Endothelial cell (in vitro differentiated cells): Measurements from ENCODE around the gene CUL3. TPM values are rescaled to one million over a fixed set of nuclear protein-coding genes. Genes with fewer than 3 reads are reported as not detected.

ENCODE experiments used
- DNase-seq: peaks from one replicate; pipeline ENCODE4 v3.0.0; 2021; ENCODE audit warnings: low spot score
- H3K27ac Mint-ChIP-seq: one replicate; pipeline ENCODE4 v1.8.0; 2021; ENCODE audit warnings: mixed read lengths, inconsistent platforms; ENCODE audit not compliant: unreplicated experiment
- H3K27me3 Mint-ChIP-seq: one replicate; pipeline ENCODE4 v1.8.0; 2021; ENCODE audit warnings: mild to moderate bottlenecking, moderate library complexity, mixed read lengths, inconsistent platforms; ENCODE audit not compliant: unreplicated experiment
- H3K36me3 Mint-ChIP-seq: one replicate; pipeline ENCODE4 v1.8.0; 2021; ENCODE audit warnings: mild to moderate bottlenecking, low read depth, mixed read lengths, inconsistent platforms; ENCODE audit not compliant: unreplicated experiment
- H3K4me1 Mint-ChIP-seq: one replicate; pipeline ENCODE4 v1.8.0; 2021; ENCODE audit warnings: mild to moderate bottlenecking, mixed read lengths, inconsistent platforms; ENCODE audit not compliant: unreplicated experiment
- H3K4me3 Mint-ChIP-seq: one replicate; pipeline ENCODE4 v1.8.0; 2021; ENCODE audit warnings: mild to moderate bottlenecking, mixed read lengths, inconsistent platforms; ENCODE audit not compliant: unreplicated experiment
- H3K9me3 Mint-ChIP-seq: one replicate; pipeline ENCODE4 v1.8.0; 2021; ENCODE audit warnings: mixed read lengths, inconsistent platforms; ENCODE audit not compliant: unreplicated experiment
- CTCF ChIP-seq: fragments of 200-600 bp; sonication (generic); IDR thresholded peaks from one replicate; pipeline ENCODE4 v1.5.0; 2021; ENCODE audit warnings: antibody characterized with exemption; ENCODE audit not compliant: unreplicated experiment
- total RNA-seq: library from RNA; stranded (reverse); fragmentation: NEBNext Ultra II Directional; extraction: Animal tissue kit (Norgen Biotek cat#: 25700); gene quantifications from one replicate; pipeline ENCODE4 v1.2.1, GENCODE V29; 2021; ENCODE audit not compliant: unreplicated experiment

CUL3 gene
- total RNA-seq, 1 donor from 2014 or later = 138 TPM

GRCh38 chr2:224545884-224546644 lies 39.1 kb downstream of the CUL3 start:
- no peak for TF ChIP-seq CTCF
- H3K36me3 Mint-ChIP-seq = peaks cover 4% of the 10 kb centered on the region
- peaks cover 23% of the 10 kb centered on the region for H3K4me1 Mint-ChIP-seq
- no peaks in the 10 kb centered on the region for H3K9me3 Mint-ChIP-seq
- no peak overlapping the region for H3K4me3 Mint-ChIP-seq
- no peak for DNase-seq
- no peak overlapping the region for H3K27ac Mint-ChIP-seq
- peaks cover 2% of the 10 kb centered on the region for H3K27me3 Mint-ChIP-seq

GRCh38 chr2:224543939-224544338 lies 41.2 kb downstream of the CUL3 start:
- Mint-ChIP-seq H3K27me3 (peaks cover 2% of the 10 kb centered on the region), H3K4me1 (peaks cover 23% of the 10 kb centered on the region), H3K9me3 (no peaks in the 10 kb centered on the region), H3K4me3 (no peak overlapping the region), H3K27ac (no peak overlapping the region), H3K36me3 (peaks cover 11% of the 10 kb centered on the region)
- no peak for DNase-seq
- TF ChIP-seq CTCF = no peak

GRCh38 chr2:224538561-224539138 lies 46.5 kb downstream of the CUL3 start:
- no peak overlapping the region for H3K27ac Mint-ChIP-seq
- no peak for TF ChIP-seq CTCF
- no peaks in the 10 kb centered on the region for H3K9me3 Mint-ChIP-seq

GRCh38 chr2:224532931-224533330 lies 52.2 kb downstream of the CUL3 start:
- no peak for TF ChIP-seq CTCF
- peaks cover 1% of the 10 kb centered on the region for H3K27me3 Mint-ChIP-seq
- DNase-seq = no peak
- no peaks in the 10 kb centered on the region for H3K9me3 Mint-ChIP-seq
- H3K27ac Mint-ChIP-seq = no peak overlapping the region
- no peak overlapping the region for H3K4me3 Mint-ChIP-seq
- peaks cover 20% of the 10 kb centered on the region for H3K36me3 Mint-ChIP-seq
- H3K4me1 Mint-ChIP-seq = peaks cover 10% of the 10 kb centered on the region

More at GRCh38 chr2:224538561-224539138, 46.5 kb downstream of the CUL3 start:
- Mint-ChIP-seq H3K27me3 (peaks cover 2% of the 10 kb centered on the region), H3K4me1 (peaks cover 4% of the 10 kb centered on the region), H3K4me3 (no peak overlapping the region), H3K36me3 (peaks cover 6% of the 10 kb centered on the region)
- no peak for DNase-seq

- H3K4me3 Mint-ChIP-seq = no peak overlapping the region
- no peak overlapping the region for H3K27ac Mint-ChIP-seq
- H3K36me3 Mint-ChIP-seq = peaks cover 20% of the 10 kb centered on the region
- H3K9me3 Mint-ChIP-seq = no peaks in the 10 kb centered on the region
- H3K4me1 Mint-ChIP-seq = peaks cover 10% of the 10 kb centered on the region
- DNase-seq = no peak
- TF ChIP-seq CTCF = no peak
- H3K27me3 Mint-ChIP-seq = peaks cover 1% of the 10 kb centered on the region
Observed at GRCh38 chr2:224532441-224532840, 52.7 kb downstream of the CUL3 start.
